ENCODE measurements around the gene TSPO2. TPM values are rescaled to one million over a fixed set of nuclear protein-coding genes. Genes with fewer than 3 reads are reported as not detected.

Gene TSPO2
- total and polyA plus RNA-seq, 9 of the 15 experiments (the other 6 are each of a cell fraction or from before 2014, with no cell fraction given): not detected

GRCh38 chr6:41072836-41073202, 30.6 kb downstream of the TSPO2 start, which contains the start of gene NFYA (continued):
- TF ChIP-seq, protein P1, sequence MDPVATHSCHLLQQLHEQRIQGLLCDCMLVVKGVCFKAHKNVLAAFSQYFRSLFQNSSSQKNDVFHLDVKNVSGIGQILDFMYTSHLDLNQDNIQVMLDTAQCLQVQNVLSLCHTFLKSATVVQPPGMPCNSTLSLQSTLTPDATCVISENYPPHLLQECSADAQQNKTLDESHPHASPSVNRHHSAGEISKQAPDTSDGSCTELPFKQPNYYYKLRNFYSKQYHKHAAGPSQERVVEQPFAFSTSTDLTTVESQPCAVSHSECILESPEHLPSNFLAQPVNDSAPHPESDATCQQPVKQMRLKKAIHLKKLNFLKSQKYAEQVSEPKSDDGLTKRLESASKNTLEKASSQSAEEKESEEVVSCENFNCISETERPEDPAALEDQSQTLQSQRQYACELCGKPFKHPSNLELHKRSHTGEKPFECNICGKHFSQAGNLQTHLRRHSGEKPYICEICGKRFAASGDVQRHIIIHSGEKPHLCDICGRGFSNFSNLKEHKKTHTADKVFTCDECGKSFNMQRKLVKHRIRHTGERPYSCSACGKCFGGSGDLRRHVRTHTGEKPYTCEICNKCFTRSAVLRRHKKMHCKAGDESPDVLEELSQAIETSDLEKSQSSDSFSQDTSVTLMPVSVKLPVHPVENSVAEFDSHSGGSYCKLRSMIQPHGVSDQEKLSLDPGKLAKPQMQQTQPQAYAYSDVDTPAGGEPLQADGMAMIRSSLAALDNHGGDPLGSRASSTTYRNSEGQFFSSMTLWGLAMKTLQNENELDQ (CRISPR knock-in tag; IDR thresholded peaks at IDR 0.05; ENCODE audit: borderline replicate concordance): no peak
- no peak for TF ChIP-seq HMG20A (CRISPR knock-in tag; conservative IDR thresholded peaks at IDR 0.05)
- no peak for TF ChIP-seq CREBBP (IDR thresholded peaks at IDR 0.05; ENCODE audit: low read depth, low read length)
- no peak for TF ChIP-seq KAT8 (IDR thresholded peaks at IDR 0.05; ENCODE audit: low read depth)
- no peak for TF ChIP-seq MAFF (IDR thresholded peaks at IDR 0.05; ENCODE audit: low read length)
- no peak for TF ChIP-seq ZNF134 (CRISPR knock-in tag; conservative IDR thresholded peaks at IDR 0.05)
- TF ChIP-seq, protein P2, sequence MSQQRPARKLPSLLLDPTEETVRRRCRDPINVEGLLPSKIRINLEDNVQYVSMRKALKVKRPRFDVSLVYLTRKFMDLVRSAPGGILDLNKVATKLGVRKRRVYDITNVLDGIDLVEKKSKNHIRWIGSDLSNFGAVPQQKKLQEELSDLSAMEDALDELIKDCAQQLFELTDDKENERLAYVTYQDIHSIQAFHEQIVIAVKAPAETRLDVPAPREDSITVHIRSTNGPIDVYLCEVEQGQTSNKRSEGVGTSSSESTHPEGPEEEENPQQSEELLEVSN (IDR thresholded peaks at IDR 0.05; ENCODE audit: borderline replicate concordance in 1 of 2, extremely low read depth in 1 of 2, insufficient read depth in 1 of 2, insufficient read length in 1 of 2, low read depth in 1 of 2, low read length in 1 of 2, poor library complexity in 1 of 2, severe bottlenecking in 1 of 2): peak; percentile 4 to 50
- TF ChIP-seq TCF7L2 (IDR thresholded peaks at IDR 0.05; ENCODE audit: low read depth, low read length): no peak
- TF ChIP-seq, protein P3, sequence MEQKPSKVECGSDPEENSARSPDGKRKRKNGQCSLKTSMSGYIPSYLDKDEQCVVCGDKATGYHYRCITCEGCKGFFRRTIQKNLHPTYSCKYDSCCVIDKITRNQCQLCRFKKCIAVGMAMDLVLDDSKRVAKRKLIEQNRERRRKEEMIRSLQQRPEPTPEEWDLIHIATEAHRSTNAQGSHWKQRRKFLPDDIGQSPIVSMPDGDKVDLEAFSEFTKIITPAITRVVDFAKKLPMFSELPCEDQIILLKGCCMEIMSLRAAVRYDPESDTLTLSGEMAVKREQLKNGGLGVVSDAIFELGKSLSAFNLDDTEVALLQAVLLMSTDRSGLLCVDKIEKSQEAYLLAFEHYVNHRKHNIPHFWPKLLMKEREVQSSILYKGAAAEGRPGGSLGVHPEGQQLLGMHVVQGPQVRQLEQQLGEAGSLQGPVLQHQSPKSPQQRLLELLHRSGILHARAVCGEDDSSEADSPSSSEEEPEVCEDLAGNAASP (IDR thresholded peaks at IDR 0.05): no peak
- TF ChIP-seq ASH1L (IDR thresholded peaks at IDR 0.05; ENCODE audit: borderline replicate concordance, low read depth, partially characterized antibody): peak; percentile 85
- TF ChIP-seq ZNF589 (CRISPR knock-in tag; IDR thresholded peaks at IDR 0.05; ENCODE audit: low read depth): peak; percentile 96
- TF ChIP-seq NR4A1 (CRISPR knock-in tag; IDR thresholded peaks at IDR 0.05): no peak
- peak; percentile 78; the same call in 1 of the 2 replicates for TF ChIP-seq NR4A1 (tag; IDR thresholded peaks at IDR 0.05)
- peak; percentile 75; the same call in 1 of the 2 replicates for TF ChIP-seq PHF21A (IDR thresholded peaks at IDR 0.05; ENCODE audit: borderline replicate concordance, low read depth)
- peak; percentile 19 for TF ChIP-seq SMAD1 (IDR thresholded peaks at IDR 0.05; ENCODE audit: low read depth, low read length, partially characterized antibody)
- peak; percentile 25 for TF ChIP-seq MEIS2 (IDR thresholded peaks at IDR 0.05; ENCODE audit: partially characterized antibody)
- no peak for TF ChIP-seq ILF3 (IDR thresholded peaks at IDR 0.05; ENCODE audit: borderline replicate concordance)
- TF ChIP-seq TAF1 (IDR thresholded peaks at IDR 0.05; ENCODE audit: control insufficient read depth, extremely low read depth, insufficient read depth, low read length, severe bottlenecking): peak; percentile 87
- TF ChIP-seq FOS (IDR thresholded peaks at IDR 0.05; ENCODE audit: extremely low read depth, insufficient read length): peak; percentile 90
- TF ChIP-seq EGR1 (conservative IDR thresholded peaks at IDR 0.05): peak; percentile 56
- TF ChIP-seq RBBP5 (IDR thresholded peaks at IDR 0.05; ENCODE audit: borderline replicate concordance, insufficient read depth, low read length, poor library complexity, severe bottlenecking): peak; percentile 56
- no peak for TF ChIP-seq ZNF717 (CRISPR knock-in tag; IDR thresholded peaks at IDR 0.05)
- TF ChIP-seq, protein P4, sequence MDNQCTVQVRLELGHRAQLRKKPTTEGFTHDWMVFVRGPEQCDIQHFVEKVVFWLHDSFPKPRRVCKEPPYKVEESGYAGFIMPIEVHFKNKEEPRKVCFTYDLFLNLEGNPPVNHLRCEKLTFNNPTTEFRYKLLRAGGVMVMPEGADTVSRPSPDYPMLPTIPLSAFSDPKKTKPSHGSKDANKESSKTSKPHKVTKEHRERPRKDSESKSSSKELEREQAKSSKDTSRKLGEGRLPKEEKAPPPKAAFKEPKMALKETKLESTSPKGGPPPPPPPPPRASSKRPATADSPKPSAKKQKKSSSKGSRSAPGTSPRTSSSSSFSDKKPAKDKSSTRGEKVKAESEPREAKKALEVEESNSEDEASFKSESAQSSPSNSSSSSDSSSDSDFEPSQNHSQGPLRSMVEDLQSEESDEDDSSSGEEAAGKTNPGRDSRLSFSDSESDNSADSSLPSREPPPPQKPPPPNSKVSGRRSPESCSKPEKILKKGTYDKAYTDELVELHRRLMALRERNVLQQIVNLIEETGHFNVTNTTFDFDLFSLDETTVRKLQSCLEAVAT (IDR thresholded peaks at IDR 0.05): peak in 1 of 2 experiments; percentile 71; a peak in 2 of 4 replicates

All from K562 (cell line).